ENCODE results near the gene TMEM30A.

DNA sequence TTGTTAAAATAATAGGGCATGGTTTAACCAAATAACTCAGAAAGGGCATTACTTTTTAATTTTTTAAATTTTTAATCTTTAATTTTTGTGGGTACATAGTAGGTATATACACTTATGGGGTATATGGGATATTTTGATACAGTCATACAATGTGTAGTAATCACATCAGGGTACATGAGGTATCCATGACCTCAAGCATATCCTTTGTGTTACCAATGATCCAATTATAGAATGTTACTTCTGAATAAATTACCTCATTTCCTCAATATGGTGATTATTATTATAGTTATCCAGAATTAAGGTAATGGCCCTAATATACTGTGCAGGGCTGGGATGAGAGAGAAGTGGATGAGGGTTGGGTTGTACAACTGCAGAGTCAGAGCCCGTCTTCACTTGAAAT lies 45.1 kb upstream of the TMEM30A start:
- TF ChIP-seq, protein P1, sequence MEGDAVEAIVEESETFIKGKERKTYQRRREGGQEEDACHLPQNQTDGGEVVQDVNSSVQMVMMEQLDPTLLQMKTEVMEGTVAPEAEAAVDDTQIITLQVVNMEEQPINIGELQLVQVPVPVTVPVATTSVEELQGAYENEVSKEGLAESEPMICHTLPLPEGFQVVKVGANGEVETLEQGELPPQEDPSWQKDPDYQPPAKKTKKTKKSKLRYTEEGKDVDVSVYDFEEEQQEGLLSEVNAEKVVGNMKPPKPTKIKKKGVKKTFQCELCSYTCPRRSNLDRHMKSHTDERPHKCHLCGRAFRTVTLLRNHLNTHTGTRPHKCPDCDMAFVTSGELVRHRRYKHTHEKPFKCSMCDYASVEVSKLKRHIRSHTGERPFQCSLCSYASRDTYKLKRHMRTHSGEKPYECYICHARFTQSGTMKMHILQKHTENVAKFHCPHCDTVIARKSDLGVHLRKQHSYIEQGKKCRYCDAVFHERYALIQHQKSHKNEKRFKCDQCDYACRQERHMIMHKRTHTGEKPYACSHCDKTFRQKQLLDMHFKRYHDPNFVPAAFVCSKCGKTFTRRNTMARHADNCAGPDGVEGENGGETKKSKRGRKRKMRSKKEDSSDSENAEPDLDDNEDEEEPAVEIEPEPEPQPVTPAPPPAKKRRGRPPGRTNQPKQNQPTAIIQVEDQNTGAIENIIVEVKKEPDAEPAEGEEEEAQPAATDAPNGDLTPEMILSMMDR (IDR thresholded peaks at IDR 0.05; ENCODE audit: low read length): no peak
- no peak for TF ChIP-seq EZH2phosphoT487 (IDR thresholded peaks at IDR 0.05; ENCODE audit: low read length)
- TF ChIP-seq EZH2 (optimal IDR thresholded peaks at IDR 0.05; ENCODE audit: low read depth, low read length): no peak

All from MM.1S (cell line).